Ammon's horn (tissue), 1 donor: ENCODE data around the gene ATP12A.

Experiments used
- DNase-seq: peaks from one replicate; pipeline ENCODE4 v3.0.0-alpha.2; 2016; ENCODE audit warnings: low spot score

Gene ATP12A

GRCh38 chr13:24680258-24680920, at the start of gene ATP12A:
ATP12A (plus strand) TSS chr13:24680408; CDS start chr13:24680744, 336 bp downstream.
- no peak for DNase-seq

DNA sequence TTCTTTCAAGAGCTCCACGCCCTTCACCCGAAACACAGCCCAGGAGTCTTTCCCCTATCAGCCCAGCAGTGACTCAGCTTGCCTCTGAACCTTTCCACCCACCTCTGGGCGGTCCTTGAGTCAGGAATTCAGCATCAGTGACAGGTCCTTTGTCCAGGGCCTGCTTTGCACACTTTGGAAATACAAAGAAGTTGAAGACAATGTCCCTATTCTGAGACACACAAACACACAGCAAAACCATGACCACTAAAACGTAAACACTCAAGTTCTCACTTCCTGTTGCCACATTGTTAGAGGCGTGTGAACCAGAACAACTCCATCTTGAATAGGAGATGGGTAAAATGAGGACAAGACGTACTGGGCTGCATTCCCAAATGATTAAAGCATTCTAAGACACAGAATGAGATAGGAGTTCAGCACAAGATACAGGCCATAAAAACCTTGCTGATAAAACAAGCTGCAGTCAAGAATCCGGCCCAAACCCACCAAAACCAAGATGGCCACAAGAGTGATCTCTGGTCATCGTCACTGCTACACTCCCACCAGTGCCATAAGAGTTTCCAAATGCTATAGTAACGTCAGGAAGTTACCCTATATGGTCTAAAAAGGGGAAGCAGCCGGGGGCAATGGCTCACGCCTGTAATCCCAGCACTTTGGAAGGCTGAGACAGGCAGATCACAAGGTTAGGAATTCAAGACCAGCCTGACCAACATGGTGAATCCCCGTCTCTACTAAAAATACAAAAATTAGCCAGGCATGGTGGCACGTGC, 49.2 kb upstream of the ATP12A start:
- no peak for DNase-seq

DNA sequence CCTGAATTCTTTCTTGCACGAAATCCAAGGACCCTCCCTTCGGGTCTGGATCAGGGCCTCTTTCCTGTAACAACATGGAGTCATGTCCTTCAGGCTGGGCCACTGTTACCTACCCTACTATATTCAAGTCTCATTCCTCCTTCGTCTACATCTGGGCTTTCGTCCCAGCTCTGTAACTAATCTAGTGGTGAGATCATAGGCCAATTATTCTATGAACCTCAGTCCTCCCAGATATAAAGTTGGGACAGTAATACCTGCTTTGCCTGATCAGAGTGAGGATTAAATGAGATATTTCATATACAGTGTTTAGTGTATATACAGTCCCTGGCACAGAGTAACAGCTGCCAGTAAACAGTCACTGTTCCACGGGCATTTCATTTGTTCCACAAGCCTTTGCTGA, 48.3 kb upstream of the ATP12A start:
- DNase-seq, result no peak

GRCh38 chr13:24632382-24633121, 47.7 kb upstream of the ATP12A start:
- DNase-seq, result no peak

DNA sequence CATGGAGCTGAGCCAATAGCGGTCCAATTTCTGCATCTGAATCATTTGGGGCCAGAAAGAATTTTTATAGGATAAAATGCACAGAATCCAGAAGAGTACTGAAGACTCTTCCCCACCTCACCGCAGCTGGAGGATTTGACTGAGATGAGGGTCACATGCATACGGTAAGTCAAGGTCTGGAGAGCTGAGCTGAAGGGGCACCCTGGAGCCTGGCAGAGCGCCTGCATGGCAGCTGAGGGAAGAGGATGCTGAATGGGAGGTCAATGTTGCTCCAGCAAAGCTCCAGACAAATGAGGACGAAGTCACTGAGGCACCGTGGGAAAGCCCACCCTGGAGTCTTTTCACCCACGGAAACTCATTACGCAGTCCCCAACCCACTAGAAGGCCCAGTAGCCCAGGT, 43.4 kb upstream of the ATP12A start:
- no peak for DNase-seq

- no peak for DNase-seq
These were observed 42.1 kb upstream of the ATP12A start for GRCh38 chr13:24638096-24638495.

GRCh38 chr13:24640752-24641151, 39.5 kb upstream of the ATP12A start:
- no peak for DNase-seq

- no peak for DNase-seq
These were observed 38.0 kb upstream of the ATP12A start for GRCh38 chr13:24642219-24642618.

GRCh38 chr13:24644036-24644435, 36.2 kb upstream of the ATP12A start:
- no peak for DNase-seq

DNA sequence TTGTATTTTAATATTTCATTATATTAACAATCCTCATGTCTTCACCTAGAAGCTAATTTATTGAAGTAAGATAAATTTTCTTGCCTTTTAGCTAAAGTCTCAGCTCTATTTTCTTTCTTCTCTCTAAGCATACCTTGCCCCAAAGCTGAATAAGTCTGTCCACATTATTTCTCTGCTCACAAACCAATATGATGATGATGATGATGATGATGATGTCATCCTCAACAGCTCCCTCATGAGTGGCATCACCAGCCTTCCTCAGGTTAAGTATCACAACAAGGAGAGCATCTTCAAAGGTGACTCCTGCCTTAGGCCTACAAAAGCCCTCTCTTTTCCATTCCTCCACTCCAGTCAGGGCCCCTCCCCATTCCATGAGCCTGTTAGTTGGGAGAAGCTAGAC, 31.9 kb upstream of the ATP12A start:
- no peak for DNase-seq

DNA sequence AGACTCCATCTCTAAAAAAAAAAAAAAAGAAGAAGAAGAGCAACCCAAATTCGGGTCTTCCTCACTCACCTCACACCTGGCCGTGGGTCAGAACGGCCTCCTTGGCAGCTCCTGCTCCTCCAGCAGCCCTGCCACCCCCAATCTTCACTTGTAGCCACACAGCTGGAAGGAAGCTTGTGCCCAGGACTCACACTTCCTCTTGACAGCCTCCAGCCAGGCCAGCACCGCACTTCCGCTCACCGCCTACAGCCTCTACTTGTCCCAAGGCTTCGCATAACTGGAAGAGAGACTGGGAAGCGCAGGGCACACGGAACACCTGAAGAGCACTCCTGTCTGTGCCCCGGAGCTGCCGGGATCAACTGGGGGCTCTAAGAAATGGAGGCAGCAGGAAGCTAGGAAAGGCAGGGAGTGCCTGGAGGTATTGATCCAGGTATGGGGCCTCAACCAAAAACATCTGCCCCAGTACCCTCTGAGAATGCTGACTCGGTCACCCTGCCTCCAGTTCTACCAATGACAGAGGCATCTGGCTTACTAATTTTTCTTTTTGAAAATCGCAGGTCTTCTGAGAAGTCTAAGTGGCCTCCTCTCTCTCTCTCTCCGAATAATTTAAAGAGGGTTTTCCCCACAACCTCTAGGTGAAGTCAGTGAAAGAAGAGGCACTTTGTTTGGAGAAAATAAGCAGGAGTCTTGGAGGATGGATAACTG, 31.1 kb upstream of the ATP12A start:
- DNase-seq, result no peak

DNA sequence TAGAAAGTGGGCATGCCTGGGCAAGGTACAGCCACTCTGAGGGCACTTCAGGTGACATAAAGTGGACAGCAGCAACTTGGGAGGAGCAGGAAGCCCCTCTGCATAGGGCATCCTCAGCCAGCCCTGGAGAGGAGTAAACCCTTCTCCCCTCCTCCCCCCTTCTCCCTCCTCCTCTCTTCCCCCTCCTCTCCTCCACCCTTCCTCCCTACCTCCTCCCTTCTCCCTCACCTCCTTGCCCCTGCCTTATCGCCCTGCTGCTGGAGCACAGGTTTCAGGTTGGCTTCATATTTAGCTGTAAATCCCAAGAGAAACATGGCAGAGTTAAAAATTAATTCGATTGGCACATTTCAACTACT, 30.5 kb upstream of the ATP12A start:
- DNase-seq, result no peak

DNA sequence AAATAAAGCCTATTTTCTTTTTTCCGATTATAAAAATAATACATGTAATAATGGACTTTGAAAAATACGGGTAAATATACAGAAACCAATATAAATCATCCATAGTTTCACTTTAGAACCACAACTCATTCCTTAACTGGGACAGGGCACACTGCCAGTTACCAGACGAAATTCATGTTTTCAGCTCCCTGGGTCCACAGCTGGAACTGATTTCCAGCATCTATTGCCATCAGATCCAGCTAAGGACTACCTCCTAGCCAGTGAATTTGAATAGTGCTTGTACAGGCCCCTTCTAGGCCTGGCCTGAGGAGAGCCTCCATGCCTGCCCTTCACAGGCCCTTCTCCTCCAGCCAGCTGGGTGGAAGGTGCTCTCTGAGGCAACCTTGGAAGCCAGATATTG, 30.0 kb upstream of the ATP12A start:
- no peak for DNase-seq

GRCh38 chr13:24651718-24652345, 28.4 kb upstream of the ATP12A start:
- no peak for DNase-seq

- DNase-seq, result no peak
These were observed 27.8 kb upstream of the ATP12A start for GRCh38 chr13:24652359-24652758.

GRCh38 chr13:24654741-24655140, 25.5 kb upstream of the ATP12A start:
- no peak for DNase-seq

DNA sequence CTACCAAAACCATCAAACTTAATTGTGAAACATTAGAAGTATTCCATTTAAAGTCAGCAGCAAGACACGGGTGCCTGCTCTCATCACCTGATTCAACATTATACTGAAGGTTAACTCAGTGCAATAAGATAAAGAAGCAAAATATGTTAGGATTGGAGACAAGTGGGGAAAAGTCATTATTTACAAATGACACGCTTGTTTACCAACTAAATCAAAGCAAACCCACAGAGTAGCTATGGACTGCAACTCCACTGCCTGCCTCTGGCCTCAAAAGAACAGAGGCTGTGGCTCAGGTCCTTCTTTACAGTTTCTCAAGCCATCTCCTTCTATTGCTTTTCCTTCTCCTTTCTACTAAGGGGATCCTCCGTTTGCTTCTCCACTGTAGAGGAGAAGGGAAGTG, 21.0 kb upstream of the ATP12A start:
- DNase-seq, result no peak

- DNase-seq, result no peak
These were observed 20.0 kb upstream of the ATP12A start for GRCh38 chr13:24660023-24660741.

DNA sequence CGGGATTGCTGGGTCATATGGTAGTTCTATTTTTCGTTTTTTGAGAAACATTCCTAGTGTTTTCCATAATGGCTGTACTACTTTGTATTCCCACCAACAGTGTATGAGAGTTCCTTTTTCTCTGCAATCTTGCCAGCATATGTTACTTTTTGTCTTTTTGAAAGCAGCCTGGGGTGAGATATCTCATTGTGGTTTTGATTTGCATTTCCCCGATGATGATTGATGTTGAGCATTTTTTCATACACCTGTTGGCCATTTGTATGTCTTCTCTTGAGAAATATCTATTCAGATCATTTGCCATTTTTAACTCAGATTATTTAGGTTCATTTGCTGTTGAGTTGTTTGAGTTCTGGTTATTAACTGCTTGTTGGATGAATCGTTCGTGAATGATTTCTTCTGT, 18.5 kb upstream of the ATP12A start:
- DNase-seq, result no peak

DNA sequence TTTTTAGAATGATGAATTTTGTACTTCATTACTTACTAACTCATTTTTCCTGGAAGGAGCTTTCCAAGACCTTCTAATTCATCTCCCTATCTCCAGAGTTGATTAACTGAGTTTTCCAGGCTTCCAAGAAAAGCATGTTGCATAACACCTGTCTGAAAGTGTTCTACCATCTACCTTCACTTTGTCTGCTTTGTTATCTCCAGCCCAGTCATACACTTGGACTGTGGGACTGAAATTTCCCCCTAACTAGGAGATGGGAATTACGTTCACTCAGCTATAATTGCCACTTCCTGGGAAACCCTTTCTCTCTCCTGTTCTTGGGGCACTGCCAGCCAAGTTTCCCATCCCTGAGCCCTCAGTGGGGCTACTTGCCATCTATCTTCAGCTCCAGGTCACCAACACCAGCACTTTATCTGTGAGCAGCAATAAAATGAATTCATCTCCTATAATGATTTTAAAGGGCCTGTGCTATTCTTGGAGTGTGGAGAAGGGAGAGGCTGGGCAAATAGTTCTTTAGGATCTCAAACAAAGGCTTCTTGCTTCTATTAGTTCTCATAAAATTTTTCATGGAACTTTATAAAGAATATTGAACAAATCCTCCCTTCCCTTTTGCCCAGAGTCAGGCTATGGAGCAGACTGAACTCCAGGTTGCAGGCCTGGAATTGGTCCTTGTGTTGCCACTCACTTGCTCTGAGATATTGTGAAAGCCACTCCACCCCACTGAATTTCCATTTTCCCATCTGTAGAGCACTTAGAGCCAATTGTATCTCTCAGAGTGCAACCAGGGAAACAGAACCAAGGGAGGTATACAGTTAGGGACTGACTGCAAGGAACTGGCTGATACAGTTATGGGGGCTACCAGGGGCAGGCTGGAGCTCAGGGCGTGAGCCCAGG, 17.8 kb upstream of the ATP12A start:
- no peak for DNase-seq

- DNase-seq, result no peak
These were observed 17.2 kb upstream of the ATP12A start for GRCh38 chr13:24663089-24663395.
